Loucy (cell line): ENCODE measurements around the gene NEK7.

Experiments used
- H2AFZ ChIP-seq: fragments of 200-600 bp; sonication (generic); 2 replicates; pipeline ENCODE4 v1.6.0; 2016; ENCODE audit warnings: antibody characterized with exemption, mild to moderate bottlenecking, low read length, moderate library complexity
- H3F3A ChIP-seq: fragments of 200-600 bp; 2 replicates; pipeline ENCODE4 v1.6.0; 2016; ENCODE audit warnings: antibody characterized with exemption, low read depth, mild to moderate bottlenecking
- H3K27me3 ChIP-seq: fragments of 200-600 bp; sonication (generic); 2 replicates; pipeline ENCODE4 v1.6.1; 2014; ENCODE audit warnings: low read length, mild to moderate bottlenecking; ENCODE audit not compliant: insufficient read depth, poor library complexity, severe bottlenecking
- H3K36me3 ChIP-seq: fragments of 200-600 bp; sonication (generic); 2 replicates; pipeline ENCODE4 v1.6.1; 2016; ENCODE audit warnings: low read length; ENCODE audit not compliant: insufficient read depth
- H3K4me1 ChIP-seq: fragments of 200-600 bp; sonication (generic); 2 replicates; pipeline ENCODE4 v1.5.1; 2014; ENCODE audit warnings: low read length, mild to moderate bottlenecking; ENCODE audit not compliant: insufficient read depth, poor library complexity, severe bottlenecking
- H3K4me2 ChIP-seq: fragments of 200-600 bp; sonication (generic); 2 replicates; pipeline ENCODE4 v1.6.0; 2014; ENCODE audit warnings: antibody characterized with exemption, low read length, low read depth, mild to moderate bottlenecking; ENCODE audit not compliant: poor library complexity, severe bottlenecking
- H3K4me3 ChIP-seq: fragments of 200-600 bp; sonication (generic); 2 replicates; pipeline ENCODE4 v1.5.1; 2014; ENCODE audit warnings: low read length, mild to moderate bottlenecking, mixed read lengths; ENCODE audit not compliant: poor library complexity, severe bottlenecking
- H3K79me2 ChIP-seq: fragments of 200-600 bp; sonication (generic); 2 replicates; pipeline ENCODE4 v1.6.1; 2014; ENCODE audit warnings: low read length; ENCODE audit not compliant: insufficient read depth
- H3K9ac ChIP-seq: fragments of 200-600 bp; sonication (generic); 2 replicates; pipeline ENCODE4 v1.6.0; 2014; ENCODE audit warnings: mild to moderate bottlenecking, low read depth, low read length, moderate library complexity; ENCODE audit not compliant: poor library complexity, severe bottlenecking
- H3K9me2 ChIP-seq: fragments of 200-600 bp; sonication (generic); replicated peaks from 2 replicates; pipeline ENCODE4 v1.6.1; 2016; ENCODE audit warnings: low read depth, low read length, mixed read lengths
- H3K9me3 ChIP-seq: fragments of 200-600 bp; sonication (generic); 2 replicates; pipeline ENCODE4 v1.6.1; 2014; ENCODE audit warnings: mild to moderate bottlenecking, antibody characterized with exemption, low read length, low read depth; ENCODE audit not compliant: insufficient read depth
- H4K20me1 ChIP-seq: fragments of 200-600 bp; sonication (generic); 2 replicates; pipeline ENCODE4 v1.6.0; 2014; ENCODE audit warnings: antibody characterized with exemption, low read length, mild to moderate bottlenecking; ENCODE audit not compliant: insufficient read depth, poor library complexity, severe bottlenecking
- CTCF ChIP-seq: fragments of 200-600 bp; sonication (generic); conservative IDR thresholded peaks from 2 replicates; pipeline ENCODE4 v1.5.1; 2014; ENCODE audit warnings: mild to moderate bottlenecking, antibody characterized with exemption, low read length
- EZH2phosphoT487 ChIP-seq: fragments of 200-600 bp; IDR thresholded peaks from 2 replicates; pipeline ENCODE4 v1.6.1; 2018; ENCODE audit warnings: antibody characterized with exemption, mild to moderate bottlenecking, moderate library complexity, borderline replicate concordance

NEK7 gene

GRCh38 chr1:198197285-198197684 is 40.5 kb downstream of the NEK7 start:
- H2AFZ ChIP-seq, result no peak overlapping the region
- peaks cover 98% of the 10 kb centered on the region for H3K79me2 ChIP-seq
- H3K9me3 ChIP-seq, result no peaks in the 10 kb centered on the region
- no peaks in the 10 kb centered on the region for H3K36me3 ChIP-seq
- no peaks in the 10 kb centered on the region for H3K9me2 ChIP-seq
- H3K4me2 ChIP-seq, result no peak overlapping the region
- TF ChIP-seq EZH2phosphoT487 (no peak), CTCF (no peak)
- peaks cover 36% of the 10 kb centered on the region for H3K4me1 ChIP-seq
- H3K4me3 ChIP-seq, result no peak overlapping the region
- H3K9ac ChIP-seq, result no peak overlapping the region
- no peaks in the 10 kb centered on the region for H3K27me3 ChIP-seq
- peaks cover 45% of the 10 kb centered on the region for H4K20me1 ChIP-seq
- H3F3A ChIP-seq, result peaks cover 3% of the 10 kb centered on the region; the same call in 1 of the 2 replicates

GRCh38 chr1:198199105-198199504 is 42.3 kb downstream of the NEK7 start:
- peaks cover 39% of the 10 kb centered on the region for H4K20me1 ChIP-seq
- H2AFZ ChIP-seq, result no peak overlapping the region
- no peaks in the 10 kb centered on the region for H3K27me3 ChIP-seq
- no peaks in the 10 kb centered on the region for H3K9me2 ChIP-seq
- peak overlapping the region; percentile 66 for H3K4me2 ChIP-seq
- H3K36me3 ChIP-seq, result no peaks in the 10 kb centered on the region
- TF ChIP-seq CTCF (no peak), EZH2phosphoT487 (no peak)
- H3K9me3 ChIP-seq, result no peaks in the 10 kb centered on the region
- H3K9ac ChIP-seq, result no peak overlapping the region
- peaks cover 99% of the 10 kb centered on the region for H3K79me2 ChIP-seq
- H3K4me3 ChIP-seq, result peak overlapping the region; percentile 46
- H3K4me1 ChIP-seq, result peaks cover 37% of the 10 kb centered on the region
- H3F3A ChIP-seq, result peaks cover 3% of the 10 kb centered on the region; the same call in 1 of the 2 replicates

GRCh38 chr1:198201956-198202784 is 45.4 kb downstream of the NEK7 start:
- Histone ChIP-seq H3K27me3 (no peaks in the 10 kb centered on the region), H4K20me1 (peaks cover 36% of the 10 kb centered on the region), H3K4me2 (no peak overlapping the region), H3K9me2 (no peaks in the 10 kb centered on the region), H3K9ac (no peak overlapping the region), H3K36me3 (no peaks in the 10 kb centered on the region), H3K4me1 (peaks cover 29% of the 10 kb centered on the region), H3K79me2 (peaks cover 100% of the 10 kb centered on the region), H3K9me3 (no peaks in the 10 kb centered on the region), H3K4me3 (no peak overlapping the region), H2AFZ (no peak overlapping the region), H3F3A (0 out of 2 replicates have a peak, but pooled peaks cover 3% of the 10 kb centered on the region)
- no peak for TF ChIP-seq CTCF
- TF ChIP-seq EZH2phosphoT487, result no peak
